SK-N-SH (cell line): ENCODE data around the gene FBXO36. TPM values are rescaled to one million over a fixed set of nuclear protein-coding genes. Genes with fewer than 3 reads are reported as not detected.

ENCODE experiments used
- CTCF ChIA-PET: fragments of 300-600, 350-600 bp; formaldehyde crosslinking; extraction: SDS; loops from one replicate; lab custom pipeline; 2021; lab: Yijun Ruan, JAX
- POLR2A ChIA-PET: fragments of 350-600 bp; sonication (Branson Sonifier 250); formaldehyde crosslinking; extraction: SDS; loops from one replicate; lab custom pipeline; 2020; ENCODE audit warnings: antibody characterized with exemption, inconsistent platforms; lab: Yijun Ruan, JAX
- DNase-seq: peaks from one replicate; pipeline ENCODE4 v3.0.0; 2012
- H2AFZ ChIP-seq: fragments of 200-600 bp; sonication (generic); 2 replicates; pipeline ENCODE4 v1.8.1; 2016; ENCODE audit warnings: antibody characterized with exemption, mild to moderate bottlenecking, low read depth
- H3F3A ChIP-seq: fragments of 200-600 bp; sonication (generic); replicated peaks from 2 replicates; pipeline ENCODE3; 2016; ENCODE audit warnings: antibody characterized with exemption, mild to moderate bottlenecking; ENCODE audit not compliant: insufficient read depth
- H3K27ac ChIP-seq, 2 experiments: fragments of 200-500 bp in 1 of 2; fragments of 200-600 bp in 1 of 2; sonication (Bioruptor generic) in 1 of 2; sonication (generic), shearing (Covaris generic) in 1 of 2; 2 replicates each; pipeline versions ENCODE4 v1.5.1 to v1.6.1; 2014 to 2016; ENCODE audit warnings: low read depth in 2 of 2, inconsistent platforms in 1 of 2, low read length in 1 of 2, mild to moderate bottlenecking in 1 of 2, mixed read lengths in 1 of 2
- H3K27me3 ChIP-seq: fragments of 200-600 bp; sonication (generic), shearing (Covaris generic); 2 replicates; pipeline ENCODE4 v1.6.1; 2016; ENCODE audit warnings: mixed run types; ENCODE audit not compliant: insufficient read depth
- H3K36me3 ChIP-seq, 2 experiments: fragments of 200-500 bp in 1 of 2; fragments of 200-600 bp in 1 of 2; sonication (Bioruptor generic) in 1 of 2; sonication (generic) in 1 of 2; replicated peaks in 1 of 2; 2 replicates each; pipeline versions ENCODE3 to v1.5.1; 2014 to 2016; ENCODE audit warnings: low read length in 1 of 2, mild to moderate bottlenecking in 1 of 2; ENCODE audit not compliant: insufficient read depth in 2 of 2, control insufficient read depth in 1 of 2
- H3K4me1 ChIP-seq, 2 experiments: fragments of 200-500 bp in 1 of 2; fragments of 200-600 bp in 1 of 2; sonication (Bioruptor generic) in 1 of 2; sonication (generic), shearing (Covaris generic) in 1 of 2; 2 replicates each; pipeline versions ENCODE4 v1.5.1 to v1.6.1; 2014 to 2016; ENCODE audit warnings: low read depth in 1 of 2, low read length in 1 of 2, mixed run types in 1 of 2; ENCODE audit not compliant: insufficient read depth in 2 of 2, control insufficient read depth in 1 of 2
- H3K4me2 ChIP-seq: fragments of 200-600 bp; sonication (generic), shearing (Covaris generic); 2 replicates; pipeline ENCODE4 v1.6.1; 2017; ENCODE audit warnings: mixed run types
- H3K4me3 ChIP-seq, 2 experiments: fragments of 200-500 bp in 1 of 2; fragments of 200-600 bp in 1 of 2; sonication (Bioruptor generic) in 1 of 2; sonication (generic), shearing (Covaris generic) in 1 of 2; 2 replicates each; pipeline versions ENCODE4 v1.5.1 to v1.8.1; 2014 to 2016; ENCODE audit warnings: low read depth in 2 of 2, inconsistent platforms in 1 of 2, low read length in 1 of 2, mild to moderate bottlenecking in 1 of 2, mixed read lengths in 1 of 2, moderate library complexity in 1 of 2
- H3K79me2 ChIP-seq: fragments of 200-600 bp; sonication (generic); 2 replicates; pipeline ENCODE4 v1.8.1; 2017; ENCODE audit warnings: mild to moderate bottlenecking; ENCODE audit not compliant: insufficient read depth
- H3K9ac ChIP-seq: fragments of 200-600 bp; sonication (generic); 2 replicates; pipeline ENCODE4 v1.6.1; 2017; ENCODE audit warnings: mixed run types
- H3K9me2 ChIP-seq: fragments of 200-600 bp; sonication (generic); 2 replicates; pipeline ENCODE4 v1.6.1; 2017; ENCODE audit warnings: mixed run types
- H3K9me3 ChIP-seq: fragments of 200-600 bp; sonication (generic); 2 replicates; pipeline ENCODE4 v1.6.1; 2017; ENCODE audit warnings: mixed run types, mild to moderate bottlenecking, moderate library complexity
- H4K20me1 ChIP-seq: fragments of 200-600 bp; sonication (generic); 2 replicates; pipeline ENCODE4 v1.6.1; 2017; ENCODE audit warnings: mild to moderate bottlenecking, mixed run types; ENCODE audit not compliant: insufficient read depth
- ELF1 ChIP-seq: IDR thresholded peaks from 2 replicates; pipeline ENCODE4 v1.4.0; 2012
- FOSL2 ChIP-seq: IDR thresholded peaks from 2 replicates; pipeline ENCODE4 v1.4.0; 2012; ENCODE audit warnings: low read depth, mild to moderate bottlenecking, moderate library complexity, borderline replicate concordance
- FOXJ3 ChIP-seq: sonication (generic); formaldehyde crosslinking; IDR thresholded peaks from 2 replicates; pipeline ENCODE4 v1.5.1; 2020; ENCODE audit warnings: mild to moderate bottlenecking, missing genetic modification reagents
- FOXM1 ChIP-seq: IDR thresholded peaks from 2 replicates; pipeline ENCODE4 v1.4.0; 2012; ENCODE audit warnings: low read depth, mild to moderate bottlenecking
- JUND ChIP-seq: IDR thresholded peaks from 2 replicates; pipeline ENCODE4 v1.4.0; 2012
- MEF2A ChIP-seq: IDR thresholded peaks from 2 replicates; pipeline ENCODE4 v1.4.0; 2012; ENCODE audit warnings: low read depth, borderline replicate concordance
- MXI1 ChIP-seq: IDR thresholded peaks from 2 replicates; pipeline ENCODE4 v1.6.1; 2012; ENCODE audit warnings: mild to moderate bottlenecking, low read depth, low read length, improper control_type of control experiment
- POLR2AphosphoS5 ChIP-seq: IDR thresholded peaks from 2 replicates; pipeline ENCODE4 v1.6.1; 2012; ENCODE audit warnings: low read depth, low read length
- RCOR1 ChIP-seq: fragments of 150-350 bp; IDR thresholded peaks from 2 replicates; pipeline ENCODE4 v1.6.1; 2017; ENCODE audit warnings: antibody characterized with exemption, low read length
- TCF12 ChIP-seq: IDR thresholded peaks from 2 replicates; pipeline ENCODE4 v1.4.0; 2012
- TEAD4 ChIP-seq: IDR thresholded peaks from 2 replicates; pipeline ENCODE4 v1.4.0; 2012; ENCODE audit warnings: mild to moderate bottlenecking, borderline replicate concordance; ENCODE audit not compliant: insufficient read depth
- WGBS: methylation state at CpG from one replicate; pipeline ENCODE4 v1.1.6; 2017; ENCODE audit warnings: low lambda C conversion rate; 5-methylcytosine and 5-hydroxymethylcytosine counted together
- polyA plus RNA-seq, 3 experiments: library from polyadenylated mRNA; depleted of rRNA; stranded (reverse); fragments of >200 nt; gene quantifications; 2 replicates each; pipeline ENCODE4 v1.2.3, GENCODE V29; 2012
- TF ChIP-seq, protein P1 (sequence below): fragments of 150-350 bp; IDR thresholded peaks from 2 replicates; pipeline ENCODE4 v1.6.1; 2017; ENCODE audit warnings: antibody characterized with exemption, low read length, low read depth, borderline replicate concordance
- TF ChIP-seq, protein P2 (sequence below): fragments of 200-600 bp; sonication (generic); IDR thresholded peaks from 2 replicates; pipeline ENCODE4 v1.6.1; 2017; ENCODE audit warnings: antibody characterized with exemption, mild to moderate bottlenecking, moderate library complexity

Gene FBXO36
- polyA plus RNA-seq, 1 of the 3 experiments (the other 2 are of a cell fraction), result 3.9 TPM

DNA sequence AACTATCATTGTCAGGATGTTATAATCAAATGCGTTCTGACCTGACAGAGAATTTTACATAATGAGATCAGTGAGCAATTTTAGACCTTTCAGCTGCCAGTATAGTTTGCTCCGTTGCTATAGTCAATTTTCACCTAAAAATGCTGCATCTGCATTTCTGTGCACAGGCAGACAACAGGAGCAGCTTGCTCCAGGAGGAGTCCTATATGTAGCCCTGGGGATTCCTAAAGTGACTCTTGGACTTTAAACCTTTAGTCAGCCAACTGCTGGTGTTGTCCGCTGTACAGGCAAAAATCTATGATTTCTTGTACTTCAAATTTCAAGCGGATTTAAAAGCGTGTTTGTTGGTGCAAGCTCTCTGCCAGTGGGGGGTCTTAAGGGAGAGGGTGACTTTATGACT is 120.7 kb downstream of the FBXO36 start:
- H3K36me3 ChIP-seq, result no peaks in the 10 kb centered on the region
- H3K79me2 ChIP-seq, result no peaks in the 10 kb centered on the region
- no peaks in the 10 kb centered on the region for H3F3A ChIP-seq
- WGBS, result 79% methylated on average over 5 of the region's 5 CpGs
- no peak overlapping the region for H3K9ac ChIP-seq
- H2AFZ ChIP-seq, result no peak overlapping the region
- ChIA-PET POLR2A (no interaction called here), CTCF (no interaction called here)
- no peaks in the 10 kb centered on the region for H3K9me2 ChIP-seq
- no peak for DNase-seq
- H4K20me1 ChIP-seq, result no peaks in the 10 kb centered on the region
- no peak overlapping the region for H3K27ac ChIP-seq
- H3K4me3 ChIP-seq, result no peak overlapping the region
- TF ChIP-seq, protein P1, sequence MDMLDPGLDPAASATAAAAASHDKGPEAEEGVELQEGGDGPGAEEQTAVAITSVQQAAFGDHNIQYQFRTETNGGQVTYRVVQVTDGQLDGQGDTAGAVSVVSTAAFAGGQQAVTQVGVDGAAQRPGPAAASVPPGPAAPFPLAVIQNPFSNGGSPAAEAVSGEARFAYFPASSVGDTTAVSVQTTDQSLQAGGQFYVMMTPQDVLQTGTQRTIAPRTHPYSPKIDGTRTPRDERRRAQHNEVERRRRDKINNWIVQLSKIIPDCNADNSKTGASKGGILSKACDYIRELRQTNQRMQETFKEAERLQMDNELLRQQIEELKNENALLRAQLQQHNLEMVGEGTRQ, result no peak
- TF ChIP-seq TEAD4, result no peak
- TF ChIP-seq JUND, result no peak
- no peak for TF ChIP-seq POLR2AphosphoS5
- TF ChIP-seq RCOR1, result no peak
- TF ChIP-seq MXI1, result no peak
- H3K4me1 ChIP-seq, result no peaks in the 10 kb centered on the region; a peak in 1 of 4 replicates
- H3K27me3 ChIP-seq, result no peaks in the 10 kb centered on the region
- H3K4me2 ChIP-seq, result no peak overlapping the region
- H3K9me3 ChIP-seq, result no peaks in the 10 kb centered on the region

DNA sequence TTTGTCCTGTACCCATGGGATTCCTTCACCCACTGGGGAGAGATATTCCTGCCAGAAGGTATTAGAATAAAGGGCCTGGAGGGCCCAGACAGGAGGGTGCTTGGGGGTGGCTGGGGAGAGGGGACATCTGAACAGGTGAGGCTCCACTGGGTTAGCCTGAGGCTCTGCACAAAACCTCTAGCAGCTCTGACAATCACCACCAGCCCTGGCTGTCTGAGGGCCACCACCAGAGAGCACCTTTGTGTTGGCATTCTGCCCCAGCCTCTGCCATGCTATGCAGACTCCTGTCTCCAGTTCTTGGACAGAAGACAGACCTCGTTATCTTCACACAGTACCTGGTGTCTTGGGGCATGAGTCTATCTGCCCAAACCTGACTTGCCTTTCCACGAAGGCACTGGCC is 121.2 kb downstream of the FBXO36 start:
- Histone ChIP-seq H3K4me1 (no peaks in the 10 kb centered on the region; a peak in 1 of 4 replicates), H3K27me3 (no peaks in the 10 kb centered on the region), H3K9me2 (no peaks in the 10 kb centered on the region), H3K9ac (no peak overlapping the region), H3K4me2 (no peak overlapping the region), H3K9me3 (no peaks in the 10 kb centered on the region), H3K36me3 (no peaks in the 10 kb centered on the region), H3F3A (no peaks in the 10 kb centered on the region), H2AFZ (no peak overlapping the region), H3K27ac (no peak overlapping the region), H3K79me2 (no peaks in the 10 kb centered on the region), H4K20me1 (no peaks in the 10 kb centered on the region), H3K4me3 (no peak overlapping the region)
- ChIA-PET POLR2A (no interaction called here), CTCF (no interaction called here)
- WGBS, result 34% methylated on average over 2 of the region's 2 CpGs
- no peak for DNase-seq
- TF ChIP-seq TCF12, result no peak
- TF ChIP-seq FOXM1, result no peak
- TF ChIP-seq FOXJ3, result no peak
- TF ChIP-seq, protein P2, sequence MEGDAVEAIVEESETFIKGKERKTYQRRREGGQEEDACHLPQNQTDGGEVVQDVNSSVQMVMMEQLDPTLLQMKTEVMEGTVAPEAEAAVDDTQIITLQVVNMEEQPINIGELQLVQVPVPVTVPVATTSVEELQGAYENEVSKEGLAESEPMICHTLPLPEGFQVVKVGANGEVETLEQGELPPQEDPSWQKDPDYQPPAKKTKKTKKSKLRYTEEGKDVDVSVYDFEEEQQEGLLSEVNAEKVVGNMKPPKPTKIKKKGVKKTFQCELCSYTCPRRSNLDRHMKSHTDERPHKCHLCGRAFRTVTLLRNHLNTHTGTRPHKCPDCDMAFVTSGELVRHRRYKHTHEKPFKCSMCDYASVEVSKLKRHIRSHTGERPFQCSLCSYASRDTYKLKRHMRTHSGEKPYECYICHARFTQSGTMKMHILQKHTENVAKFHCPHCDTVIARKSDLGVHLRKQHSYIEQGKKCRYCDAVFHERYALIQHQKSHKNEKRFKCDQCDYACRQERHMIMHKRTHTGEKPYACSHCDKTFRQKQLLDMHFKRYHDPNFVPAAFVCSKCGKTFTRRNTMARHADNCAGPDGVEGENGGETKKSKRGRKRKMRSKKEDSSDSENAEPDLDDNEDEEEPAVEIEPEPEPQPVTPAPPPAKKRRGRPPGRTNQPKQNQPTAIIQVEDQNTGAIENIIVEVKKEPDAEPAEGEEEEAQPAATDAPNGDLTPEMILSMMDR, result no peak
- no peak for TF ChIP-seq MEF2A
- no peak for TF ChIP-seq POLR2AphosphoS5
- TF ChIP-seq FOSL2, result no peak
- no peak for TF ChIP-seq ELF1
